A673 (cell line): ENCODE results near the gene GNRH2.

Experiments
- EZH2 ChIP-seq: fragments of 200-600 bp; sonication (generic); IDR thresholded peaks from 2 replicates; pipeline ENCODE4 v1.6.1; 2017; ENCODE audit warnings: borderline replicate concordance, low read depth, mild to moderate bottlenecking, mixed read lengths, antibody characterized with exemption, low read length; ENCODE audit not compliant: poor library complexity, severe bottlenecking
- TF ChIP-seq, protein P1 (sequence below): fragments of 300-800, 200-600 bp; sonication (generic); conservative IDR thresholded peaks from 2 replicates; pipeline ENCODE4 v1.5.1; 2017; ENCODE audit warnings: low read depth, mild to moderate bottlenecking, antibody characterized with exemption, low read length, moderate library complexity, mixed read lengths

DNA sequence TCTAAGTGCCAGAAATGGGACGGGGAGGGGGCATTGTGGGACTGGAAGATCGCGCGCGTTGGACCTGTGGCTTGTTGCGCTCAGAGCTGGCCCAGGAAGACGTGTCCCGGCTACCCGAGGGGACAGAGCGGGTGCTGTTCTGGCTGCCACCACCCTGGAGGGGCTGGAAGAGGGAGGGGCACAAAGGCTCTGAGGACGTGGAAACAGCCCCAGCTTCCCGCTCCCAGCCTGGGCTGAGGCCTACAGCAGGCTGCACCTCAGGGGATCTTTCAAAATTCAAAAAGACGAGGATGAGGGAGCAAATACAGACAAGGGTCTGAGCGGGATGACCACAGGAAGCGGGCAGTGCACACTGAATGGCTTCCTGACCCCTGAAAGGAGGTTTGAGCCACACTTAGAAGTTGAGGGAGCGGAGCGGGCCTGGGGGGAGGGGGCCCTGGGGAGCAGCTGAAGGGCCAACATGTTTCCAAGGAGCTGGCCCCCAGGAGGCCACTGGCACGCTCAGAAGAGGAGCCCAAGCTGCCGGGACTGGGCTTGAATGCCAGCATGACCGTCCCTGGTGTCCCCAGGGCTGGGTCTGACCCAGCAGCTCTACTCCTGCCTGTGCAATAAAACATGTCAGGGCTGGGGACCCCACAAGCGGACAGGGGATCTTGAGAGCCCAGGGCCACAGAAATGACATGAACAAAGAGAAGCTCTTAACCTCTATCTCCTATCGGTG is 29.3 kb downstream of the GNRH2 start:
- TF ChIP-seq, protein P1, sequence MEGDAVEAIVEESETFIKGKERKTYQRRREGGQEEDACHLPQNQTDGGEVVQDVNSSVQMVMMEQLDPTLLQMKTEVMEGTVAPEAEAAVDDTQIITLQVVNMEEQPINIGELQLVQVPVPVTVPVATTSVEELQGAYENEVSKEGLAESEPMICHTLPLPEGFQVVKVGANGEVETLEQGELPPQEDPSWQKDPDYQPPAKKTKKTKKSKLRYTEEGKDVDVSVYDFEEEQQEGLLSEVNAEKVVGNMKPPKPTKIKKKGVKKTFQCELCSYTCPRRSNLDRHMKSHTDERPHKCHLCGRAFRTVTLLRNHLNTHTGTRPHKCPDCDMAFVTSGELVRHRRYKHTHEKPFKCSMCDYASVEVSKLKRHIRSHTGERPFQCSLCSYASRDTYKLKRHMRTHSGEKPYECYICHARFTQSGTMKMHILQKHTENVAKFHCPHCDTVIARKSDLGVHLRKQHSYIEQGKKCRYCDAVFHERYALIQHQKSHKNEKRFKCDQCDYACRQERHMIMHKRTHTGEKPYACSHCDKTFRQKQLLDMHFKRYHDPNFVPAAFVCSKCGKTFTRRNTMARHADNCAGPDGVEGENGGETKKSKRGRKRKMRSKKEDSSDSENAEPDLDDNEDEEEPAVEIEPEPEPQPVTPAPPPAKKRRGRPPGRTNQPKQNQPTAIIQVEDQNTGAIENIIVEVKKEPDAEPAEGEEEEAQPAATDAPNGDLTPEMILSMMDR = no peak
- TF ChIP-seq EZH2 = no peak
